ENCODE data around the gene NTHL1.

DNA sequence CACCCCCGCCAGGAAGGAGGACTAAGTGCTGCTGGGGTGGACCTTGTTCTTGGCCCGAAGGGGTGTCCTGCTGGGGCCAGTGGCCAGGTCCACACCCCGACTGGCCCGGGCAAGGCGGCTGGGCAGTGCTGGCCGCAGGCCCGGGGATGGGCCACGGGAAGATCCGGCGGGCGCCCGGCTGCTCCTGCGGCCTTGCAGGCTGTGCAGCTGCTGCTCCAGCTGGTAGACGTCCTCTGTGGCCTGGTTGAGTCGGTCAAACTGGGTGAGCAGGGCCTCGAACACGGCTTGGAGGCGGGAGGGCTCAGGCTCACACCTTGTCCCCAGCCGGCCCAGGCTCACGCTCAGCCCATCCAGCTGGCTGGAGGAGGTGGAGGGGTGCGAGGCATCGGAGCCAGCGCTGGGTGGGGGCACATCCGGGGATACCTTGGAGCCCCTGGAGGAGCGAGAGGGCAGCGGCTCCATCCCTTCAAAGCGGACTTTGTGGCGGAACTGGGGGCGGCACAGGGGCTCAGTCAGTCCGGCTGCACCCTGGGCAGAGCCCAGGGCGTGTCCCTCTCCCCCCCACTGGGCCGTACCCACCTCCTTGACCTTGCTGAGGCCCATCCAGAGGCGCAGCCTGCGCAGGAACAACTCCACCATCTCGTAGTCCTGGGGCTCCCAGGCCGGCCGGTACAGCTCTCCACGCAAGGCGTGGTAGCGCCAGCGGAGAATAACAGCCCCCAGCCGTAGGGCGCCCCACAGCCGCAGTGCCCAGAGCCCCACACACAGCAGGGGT is 42.3 kb upstream of the NTHL1 start:
- TF ChIP-seq, protein P1, sequence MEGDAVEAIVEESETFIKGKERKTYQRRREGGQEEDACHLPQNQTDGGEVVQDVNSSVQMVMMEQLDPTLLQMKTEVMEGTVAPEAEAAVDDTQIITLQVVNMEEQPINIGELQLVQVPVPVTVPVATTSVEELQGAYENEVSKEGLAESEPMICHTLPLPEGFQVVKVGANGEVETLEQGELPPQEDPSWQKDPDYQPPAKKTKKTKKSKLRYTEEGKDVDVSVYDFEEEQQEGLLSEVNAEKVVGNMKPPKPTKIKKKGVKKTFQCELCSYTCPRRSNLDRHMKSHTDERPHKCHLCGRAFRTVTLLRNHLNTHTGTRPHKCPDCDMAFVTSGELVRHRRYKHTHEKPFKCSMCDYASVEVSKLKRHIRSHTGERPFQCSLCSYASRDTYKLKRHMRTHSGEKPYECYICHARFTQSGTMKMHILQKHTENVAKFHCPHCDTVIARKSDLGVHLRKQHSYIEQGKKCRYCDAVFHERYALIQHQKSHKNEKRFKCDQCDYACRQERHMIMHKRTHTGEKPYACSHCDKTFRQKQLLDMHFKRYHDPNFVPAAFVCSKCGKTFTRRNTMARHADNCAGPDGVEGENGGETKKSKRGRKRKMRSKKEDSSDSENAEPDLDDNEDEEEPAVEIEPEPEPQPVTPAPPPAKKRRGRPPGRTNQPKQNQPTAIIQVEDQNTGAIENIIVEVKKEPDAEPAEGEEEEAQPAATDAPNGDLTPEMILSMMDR (IDR thresholded peaks at IDR 0.05): no peak
- TF ChIP-seq POLR2A (IDR thresholded peaks at IDR 0.05): no peak
- no peak for TF ChIP-seq EP300 (IDR thresholded peaks at IDR 0.05)

Measured in ovary (tissue), 3 donors.